ENCODE measurements around the gene PLEKHG4B.

DNA sequence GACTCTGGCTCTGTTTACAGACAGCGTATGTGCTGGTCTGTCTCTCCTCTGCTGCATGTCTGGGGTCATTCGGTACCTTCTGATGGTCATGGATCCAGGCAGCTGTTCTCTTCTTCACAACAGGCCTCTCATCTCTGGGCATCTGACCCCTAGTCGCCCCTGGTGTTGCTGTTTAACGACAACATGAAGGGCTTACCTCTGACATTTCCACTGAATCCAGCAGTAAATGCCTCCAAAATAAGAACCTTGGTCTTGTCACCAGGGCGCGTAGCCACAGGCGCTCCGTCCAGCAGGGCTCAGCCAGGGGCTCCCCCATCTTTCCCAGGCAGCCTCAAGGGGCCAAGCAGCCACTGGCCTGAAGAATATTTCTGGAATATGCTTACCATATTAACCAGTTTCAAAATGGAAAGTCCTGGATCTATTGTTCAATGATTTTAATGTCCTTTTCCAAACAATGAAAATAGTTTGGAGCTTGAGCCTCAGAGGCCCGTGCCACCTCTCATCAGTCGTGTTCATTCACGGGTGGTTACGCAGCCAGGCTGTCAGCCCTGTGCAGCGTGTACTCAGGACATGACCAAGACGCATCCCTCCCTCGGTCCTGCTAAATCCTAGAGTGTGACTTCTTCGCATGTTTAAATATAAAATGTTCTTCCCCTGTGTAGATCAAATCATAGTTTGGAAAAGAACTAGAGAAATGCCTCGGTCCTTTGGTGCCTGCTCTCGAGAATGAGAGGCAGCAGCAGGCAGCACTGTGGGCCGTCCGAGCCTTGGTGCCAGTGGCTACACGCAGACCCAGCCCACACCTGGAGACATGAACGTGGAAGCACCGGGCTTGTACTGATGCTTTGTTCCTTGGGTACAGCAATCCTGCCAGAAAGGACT, 69.2 kb downstream of the PLEKHG4B start:
- TF ChIP-seq, protein P1, sequence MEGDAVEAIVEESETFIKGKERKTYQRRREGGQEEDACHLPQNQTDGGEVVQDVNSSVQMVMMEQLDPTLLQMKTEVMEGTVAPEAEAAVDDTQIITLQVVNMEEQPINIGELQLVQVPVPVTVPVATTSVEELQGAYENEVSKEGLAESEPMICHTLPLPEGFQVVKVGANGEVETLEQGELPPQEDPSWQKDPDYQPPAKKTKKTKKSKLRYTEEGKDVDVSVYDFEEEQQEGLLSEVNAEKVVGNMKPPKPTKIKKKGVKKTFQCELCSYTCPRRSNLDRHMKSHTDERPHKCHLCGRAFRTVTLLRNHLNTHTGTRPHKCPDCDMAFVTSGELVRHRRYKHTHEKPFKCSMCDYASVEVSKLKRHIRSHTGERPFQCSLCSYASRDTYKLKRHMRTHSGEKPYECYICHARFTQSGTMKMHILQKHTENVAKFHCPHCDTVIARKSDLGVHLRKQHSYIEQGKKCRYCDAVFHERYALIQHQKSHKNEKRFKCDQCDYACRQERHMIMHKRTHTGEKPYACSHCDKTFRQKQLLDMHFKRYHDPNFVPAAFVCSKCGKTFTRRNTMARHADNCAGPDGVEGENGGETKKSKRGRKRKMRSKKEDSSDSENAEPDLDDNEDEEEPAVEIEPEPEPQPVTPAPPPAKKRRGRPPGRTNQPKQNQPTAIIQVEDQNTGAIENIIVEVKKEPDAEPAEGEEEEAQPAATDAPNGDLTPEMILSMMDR (IDR thresholded peaks at IDR 0.05; ENCODE audit: low read depth, low read length): no peak
- no peak for TF ChIP-seq EZH2phosphoT487 (IDR thresholded peaks at IDR 0.05; ENCODE audit: low read depth)

Data from OCI-LY3 (cell line).